Measurements from ENCODE around the gene LSM14A.

Gene LSM14A

DNA sequence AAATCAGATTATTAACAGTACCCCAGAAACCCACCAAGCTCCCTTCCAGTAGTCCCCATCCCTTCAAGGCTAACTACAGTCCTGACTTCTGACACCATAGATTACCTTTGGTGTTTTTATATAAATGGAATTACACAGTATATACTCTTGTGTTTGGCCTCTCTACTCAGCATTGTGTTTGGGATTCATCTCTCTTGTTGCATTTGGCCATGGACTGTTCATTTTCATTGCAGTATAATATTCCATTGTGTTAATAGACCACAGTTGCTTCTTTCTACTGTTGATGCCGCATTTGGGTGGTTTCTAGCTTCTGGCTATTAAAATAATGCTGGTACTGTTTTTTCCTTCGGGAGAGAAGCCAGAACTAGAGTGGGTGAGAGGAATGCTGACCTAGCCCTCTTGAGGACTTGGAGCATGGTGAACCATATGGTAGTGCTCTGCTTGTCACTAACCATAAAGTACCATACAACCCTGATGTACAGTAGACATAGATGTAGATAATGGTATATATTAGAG is 63.2 kb downstream of the LSM14A start:
- Histone ChIP-seq H3K27ac (ENCODE audit: low read length) (no peak overlapping the region), H3K4me2 (ENCODE audit: low read depth, low read length) (no peak overlapping the region), H4K20me1 (ENCODE audit: insufficient read depth, low read length) (no peaks in the 10 kb centered on the region), H3K9me2 (replicated peaks; ENCODE audit: insufficient read depth, low read length) (no peaks in the 10 kb centered on the region), H3K4me1 (ENCODE audit: low read length) (no peaks in the 10 kb centered on the region), H3K79me2 (ENCODE audit: low read length) (no peaks in the 10 kb centered on the region), H3F3A (ENCODE audit: insufficient read depth, low read length) (no peaks in the 10 kb centered on the region), H3K9me3 (replicated peaks; ENCODE audit: insufficient read depth, low read length) (no peaks in the 10 kb centered on the region), H3K9ac (ENCODE audit: low read length) (no peak overlapping the region), H2AFZ (ENCODE audit: low read length) (no peak overlapping the region), H3K36me3 (replicated peaks; ENCODE audit: insufficient read depth, low read length) (no peaks in the 10 kb centered on the region), H3K27me3 (replicated peaks; ENCODE audit: insufficient read depth, low read length) (no peaks in the 10 kb centered on the region), H3K4me3 (ENCODE audit: low read length) (no peak overlapping the region)
- no peak for TF ChIP-seq CTCF (IDR thresholded peaks at IDR 0.05; ENCODE audit: low read length)
- TF ChIP-seq EZH2 (optimal IDR thresholded peaks at IDR 0.05; ENCODE audit: low read depth, low read length) = no peak
- TF ChIP-seq EZH2phosphoT487 (IDR thresholded peaks at IDR 0.05; ENCODE audit: low read length) = no peak
- no peak for DNase-seq

DNA sequence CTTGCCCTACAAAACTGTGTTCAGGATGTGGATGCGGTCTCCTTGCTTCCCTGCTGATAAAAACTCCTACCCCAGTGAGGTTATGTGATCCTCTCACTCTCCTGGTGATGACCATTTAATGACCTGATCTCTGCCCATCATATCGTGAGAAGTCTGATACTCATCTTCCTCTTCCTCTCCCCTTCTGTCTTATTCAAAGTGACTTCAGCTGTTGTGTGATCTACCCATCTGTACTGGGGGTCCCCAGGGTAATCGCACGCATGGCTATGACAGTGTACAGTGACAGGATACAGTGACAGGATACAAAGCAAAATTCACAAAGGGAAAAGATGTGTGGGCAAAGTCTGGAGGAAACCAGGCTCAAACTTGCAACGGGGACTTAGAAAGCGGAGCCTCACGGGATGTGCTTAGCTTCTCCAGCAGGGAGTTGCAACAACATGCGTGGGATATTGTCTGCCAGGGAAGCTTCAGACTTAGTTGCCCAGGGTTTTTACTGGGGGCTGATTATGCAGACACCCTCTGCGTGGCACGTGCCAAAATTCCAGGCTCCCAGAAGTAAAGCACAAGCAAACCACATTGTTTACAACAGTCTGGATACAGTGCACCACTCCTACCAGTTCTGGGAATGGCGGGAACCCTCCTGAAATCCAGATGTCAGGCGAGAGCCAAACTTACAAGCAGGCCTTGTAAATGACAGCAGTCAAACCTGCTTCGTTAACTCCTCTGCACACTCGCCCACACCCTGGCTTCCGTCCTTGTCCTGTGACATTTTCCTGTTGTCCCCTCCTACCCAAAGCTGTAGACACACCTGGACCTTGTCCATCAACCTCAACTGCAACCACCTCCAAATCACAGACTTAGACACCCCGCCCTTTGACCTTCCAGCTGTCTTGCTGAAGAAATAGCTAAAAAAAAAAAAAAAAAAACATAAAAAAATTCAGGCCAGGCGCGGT is 64.0 kb downstream of the LSM14A start:
- Histone ChIP-seq H3K36me3 (replicated peaks; ENCODE audit: insufficient read depth, low read length) (no peaks in the 10 kb centered on the region), H3K9me2 (replicated peaks; ENCODE audit: insufficient read depth, low read length) (no peaks in the 10 kb centered on the region), H3K4me1 (ENCODE audit: low read length) (no peaks in the 10 kb centered on the region), H3K9ac (ENCODE audit: low read length) (no peak overlapping the region), H3K27ac (ENCODE audit: low read length) (no peak overlapping the region), H3K9me3 (replicated peaks; ENCODE audit: insufficient read depth, low read length) (no peaks in the 10 kb centered on the region), H4K20me1 (ENCODE audit: insufficient read depth, low read length) (no peaks in the 10 kb centered on the region), H3K79me2 (ENCODE audit: low read length) (no peaks in the 10 kb centered on the region), H3K4me2 (ENCODE audit: low read depth, low read length) (no peak overlapping the region), H2AFZ (ENCODE audit: low read length) (no peak overlapping the region), H3K27me3 (replicated peaks; ENCODE audit: insufficient read depth, low read length) (no peaks in the 10 kb centered on the region), H3F3A (ENCODE audit: insufficient read depth, low read length) (no peaks in the 10 kb centered on the region), H3K4me3 (ENCODE audit: low read length) (no peak overlapping the region)
- no peak for DNase-seq
- no peak for TF ChIP-seq EZH2phosphoT487 (IDR thresholded peaks at IDR 0.05; ENCODE audit: low read length)

DNA sequence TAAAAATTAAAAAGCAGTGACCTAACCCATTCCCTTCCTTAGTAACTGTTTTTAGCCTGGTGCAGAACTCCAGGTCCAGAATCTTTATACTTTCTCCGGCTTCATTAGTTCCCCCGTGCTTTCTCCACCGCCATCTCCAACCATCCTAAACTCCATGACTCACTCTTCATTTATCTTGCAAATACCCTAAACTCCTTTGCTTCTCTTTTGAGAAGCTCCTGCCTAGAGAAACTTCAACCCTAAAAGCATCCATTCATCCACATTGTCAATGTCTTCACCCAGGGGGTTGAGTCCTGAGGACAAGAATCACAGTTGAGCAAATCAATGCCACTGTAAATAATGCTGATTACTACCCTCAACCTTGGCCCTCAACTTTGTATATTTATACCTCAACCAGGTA is 65.0 kb downstream of the LSM14A start:
- H3K27ac ChIP-seq (ENCODE audit: low read length) = no peak overlapping the region
- H3K4me2 ChIP-seq (ENCODE audit: low read depth, low read length) = no peak overlapping the region
- no peak for TF ChIP-seq EZH2 (optimal IDR thresholded peaks at IDR 0.05; ENCODE audit: low read depth, low read length)
- TF ChIP-seq EZH2phosphoT487 (IDR thresholded peaks at IDR 0.05; ENCODE audit: low read length) = no peak
- TF ChIP-seq CTCF (IDR thresholded peaks at IDR 0.05; ENCODE audit: low read length) = no peak
- H2AFZ ChIP-seq (ENCODE audit: low read length) = no peak overlapping the region
- H3K4me3 ChIP-seq (ENCODE audit: low read length) = no peak overlapping the region
- H3F3A ChIP-seq (ENCODE audit: insufficient read depth, low read length) = no peaks in the 10 kb centered on the region
- H4K20me1 ChIP-seq (ENCODE audit: insufficient read depth, low read length) = no peaks in the 10 kb centered on the region
- no peaks in the 10 kb centered on the region for H3K9me2 ChIP-seq (replicated peaks; ENCODE audit: insufficient read depth, low read length)
- no peaks in the 10 kb centered on the region for H3K27me3 ChIP-seq (replicated peaks; ENCODE audit: insufficient read depth, low read length)
- H3K9me3 ChIP-seq (replicated peaks; ENCODE audit: insufficient read depth, low read length) = no peaks in the 10 kb centered on the region
- DNase-seq = no peak
- H3K4me1 ChIP-seq (ENCODE audit: low read length) = no peaks in the 10 kb centered on the region
- H3K9ac ChIP-seq (ENCODE audit: low read length) = no peak overlapping the region
- no peaks in the 10 kb centered on the region for H3K79me2 ChIP-seq (ENCODE audit: low read length)
- no peaks in the 10 kb centered on the region for H3K36me3 ChIP-seq (replicated peaks; ENCODE audit: insufficient read depth, low read length)

DNA sequence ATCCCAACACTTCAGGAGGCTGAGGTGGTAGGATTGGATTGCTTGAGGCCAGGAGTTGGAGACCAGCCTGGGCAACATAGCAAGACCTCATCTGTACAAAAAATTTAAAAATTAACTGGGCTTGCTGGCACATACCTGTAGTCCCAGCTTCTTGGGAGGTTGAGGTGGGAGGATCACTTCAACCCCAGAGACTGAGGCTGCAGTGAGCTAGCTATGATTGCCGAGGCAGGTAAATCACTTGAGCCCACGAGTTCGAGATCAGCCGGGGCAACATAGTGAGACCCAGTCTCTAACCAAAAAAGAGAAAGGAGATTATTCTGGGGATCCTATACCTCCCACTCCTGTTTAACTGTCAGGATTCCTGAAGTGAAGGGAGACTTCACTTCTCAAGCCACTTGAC is 65.6 kb downstream of the LSM14A start:
- Histone ChIP-seq H3K4me3 (ENCODE audit: low read length) (no peak overlapping the region), H3F3A (ENCODE audit: insufficient read depth, low read length) (no peaks in the 10 kb centered on the region), H3K27me3 (replicated peaks; ENCODE audit: insufficient read depth, low read length) (no peaks in the 10 kb centered on the region), H2AFZ (ENCODE audit: low read length) (no peak overlapping the region), H3K27ac (ENCODE audit: low read length) (no peak overlapping the region), H3K79me2 (ENCODE audit: low read length) (no peaks in the 10 kb centered on the region), H3K9me3 (replicated peaks; ENCODE audit: insufficient read depth, low read length) (no peaks in the 10 kb centered on the region), H3K4me2 (ENCODE audit: low read depth, low read length) (no peak overlapping the region), H3K9ac (ENCODE audit: low read length) (no peak overlapping the region), H4K20me1 (ENCODE audit: insufficient read depth, low read length) (no peaks in the 10 kb centered on the region), H3K4me1 (ENCODE audit: low read length) (no peaks in the 10 kb centered on the region), H3K9me2 (replicated peaks; ENCODE audit: insufficient read depth, low read length) (no peaks in the 10 kb centered on the region), H3K36me3 (replicated peaks; ENCODE audit: insufficient read depth, low read length) (no peaks in the 10 kb centered on the region)
- DNase-seq = no peak
- no peak for TF ChIP-seq EZH2 (optimal IDR thresholded peaks at IDR 0.05; ENCODE audit: low read depth, low read length)
- no peak for TF ChIP-seq EZH2phosphoT487 (IDR thresholded peaks at IDR 0.05; ENCODE audit: low read length)
- TF ChIP-seq CTCF (IDR thresholded peaks at IDR 0.05; ENCODE audit: low read length) = no peak

Data from MM.1S (cell line).